HCT116 (cell line): Measurements from ENCODE around the gene SACM1L. TPM values are rescaled to one million over a fixed set of nuclear protein-coding genes. Genes with fewer than 3 reads are reported as not detected.

Experiments
- ATAC-seq: fragments of 200-7000 bp; cut with Tn5 transposase; 2 replicates; pipeline ENCODE4 v1.9.1; 2020; ENCODE audit warnings: mild to moderate bottlenecking, moderate library complexity
- BruUV-seq: library from RNA; stranded (reverse); fragments of 400-500 nt; replicated peaks from 2 replicates; lab custom pipeline; 2021; lab: Mats Ljungman, UMichigan
- CTCF ChIA-PET: fragments of 300-600 bp; sonication (Branson Sonifier 250); formaldehyde crosslinking; loops from one replicate; lab custom pipeline; 2021; ENCODE audit warnings: antibody characterized with exemption; lab: Charles Lee
- POLR2A ChIA-PET: fragments of 300-600, 350-600 bp; sonication (Branson Sonifier 250); formaldehyde crosslinking; loops from one replicate; lab custom pipeline; 2021; ENCODE audit warnings: antibody characterized with exemption; lab: Charles Lee
- RAD21 ChIA-PET, 2 experiments: fragments of 300-600 bp; sonication (Branson Sonifier 250); formaldehyde crosslinking; loops; one replicate each; lab custom pipeline; 2023; ENCODE audit warnings: low total read pairs in 2 of 2; ENCODE audit not compliant: uncharacterized antibody in 2 of 2, unreplicated experiment in 2 of 2, low non-redundant PET in 1 of 2; lab: Charles Lee
- DNase-seq: peaks from one replicate; pipeline ENCODE4 v3.0.0-alpha.2; 2010; ENCODE audit warnings: low read depth, low spot score
- H2AFZ ChIP-seq: fragments of 200-600 bp; shearing (Covaris generic), sonication (generic); 2 replicates; pipeline ENCODE4 v1.6.1; 2017; ENCODE audit warnings: low read depth, mixed run types, mixed read lengths, antibody characterized with exemption, low read length; ENCODE audit not compliant: poor library complexity, severe bottlenecking
- H3K27ac ChIP-seq: 2 replicates; pipeline ENCODE4 v1.5.1; 2012; ENCODE audit warnings: low read depth, low read length
- H3K27me3 ChIP-seq: fragments of 200-600 bp; sonication (generic); 2 replicates; pipeline ENCODE4 v1.6.1; 2016; ENCODE audit warnings: mixed run types, low read length, mixed read lengths; ENCODE audit not compliant: insufficient read depth
- H3K36me3 ChIP-seq, 2 experiments: fragments of 200-500 bp in 1 of 2; fragments of 200-600 bp in 1 of 2; sonication (Bioruptor generic) in 1 of 2; sonication (generic) in 1 of 2; 2 replicates each; pipeline versions ENCODE4 v1.5.1 to v1.6.1; 2014 to 2016; ENCODE audit warnings: low read length in 2 of 2, inconsistent platforms in 1 of 2, mixed read lengths in 1 of 2, mixed run types in 1 of 2; ENCODE audit not compliant: insufficient read depth in 2 of 2, control insufficient read depth in 1 of 2
- H3K4me1 ChIP-seq, 2 experiments: fragments of 200-600 bp in 1 of 2; sonication (generic) in 1 of 2; 2 replicates each; pipeline versions ENCODE4 v1.5.1 to v1.6.1; 2012 to 2017; ENCODE audit warnings: low read length in 2 of 2, inconsistent platforms in 1 of 2, mild to moderate bottlenecking in 1 of 2, mixed read lengths in 1 of 2, mixed run types in 1 of 2, moderate library complexity in 1 of 2; ENCODE audit not compliant: insufficient read depth in 2 of 2, control insufficient read depth in 1 of 2
- H3K4me2 ChIP-seq: fragments of 200-600 bp; sonication (generic); 2 replicates; pipeline ENCODE4 v1.6.1; 2017; ENCODE audit warnings: mixed run types, low read length, mixed read lengths
- H3K4me3 ChIP-seq, 2 experiments: fragments of 200-600 bp in 1 of 2; sonication (generic) in 1 of 2; replicated peaks in 1 of 2; 2 replicates each; pipeline ENCODE4 v1.5.1; 2011 to 2016; ENCODE audit warnings: low read length in 2 of 2, control low read depth in 1 of 2, low read depth in 1 of 2, mild to moderate bottlenecking in 1 of 2, mixed read lengths in 1 of 2, mixed run types in 1 of 2
- H3K79me2 ChIP-seq: fragments of 200-600 bp; sonication (generic); 2 replicates; pipeline ENCODE4 v1.6.1; 2017; ENCODE audit warnings: mild to moderate bottlenecking, mixed run types, low read length, moderate library complexity, mixed read lengths; ENCODE audit not compliant: insufficient read depth
- H3K9ac ChIP-seq: fragments of 200-600 bp; sonication (generic); 2 replicates; pipeline ENCODE4 v1.6.1; 2016; ENCODE audit warnings: low read length, mixed read lengths
- H3K9me2 ChIP-seq: fragments of 200-600 bp; sonication (generic), shearing (Covaris generic); 2 replicates; pipeline ENCODE4 v1.6.1; 2017; ENCODE audit warnings: mixed run types, mild to moderate bottlenecking, moderate library complexity; ENCODE audit not compliant: insufficient read depth
- H3K9me3 ChIP-seq, 2 experiments: fragments of 200-500 bp in 1 of 2; fragments of 200-600 bp in 1 of 2; sonication (Bioruptor generic) in 1 of 2; sonication (generic) in 1 of 2; 2 replicates each; pipeline ENCODE4 v1.6.1; 2014 to 2017; ENCODE audit warnings: low read length in 2 of 2, mixed read lengths in 2 of 2, inconsistent platforms in 1 of 2, low read depth in 1 of 2, mild to moderate bottlenecking in 1 of 2, mixed run types in 1 of 2, moderate library complexity in 1 of 2; ENCODE audit not compliant: control insufficient read depth in 1 of 2, insufficient read depth in 1 of 2
- H4K20me1 ChIP-seq: fragments of 200-600 bp; sonication (generic), shearing (Covaris generic); 2 replicates; pipeline ENCODE4 v1.6.1; 2017; ENCODE audit warnings: mixed run types, mild to moderate bottlenecking, moderate library complexity; ENCODE audit not compliant: insufficient read depth
- CEBPB ChIP-seq: IDR thresholded peaks from 2 replicates; pipeline ENCODE4 v1.6.1; 2012; ENCODE audit warnings: low read depth
- EZH2 ChIP-seq: fragments of 200-600 bp; sonication (generic); IDR thresholded peaks from 2 replicates; pipeline ENCODE4 v1.6.1; 2017; ENCODE audit warnings: antibody characterized with exemption, mixed run types
- EZH2phosphoT487 ChIP-seq: fragments of 200-600 bp; IDR thresholded peaks from 2 replicates; pipeline ENCODE4 v1.6.1; 2018; ENCODE audit warnings: antibody characterized with exemption, borderline replicate concordance
- JUND ChIP-seq: IDR thresholded peaks from 2 replicates; pipeline ENCODE4 v1.6.1; 2012
- REST ChIP-seq: IDR thresholded peaks from 2 replicates; pipeline ENCODE4 v1.6.1; 2012; ENCODE audit warnings: low read depth
- SIN3A ChIP-seq: IDR thresholded peaks from 2 replicates; pipeline ENCODE4 v1.6.1; 2012; ENCODE audit warnings: low read depth
- TCF7L2 ChIP-seq: IDR thresholded peaks from 2 replicates; pipeline ENCODE4 v1.7.0; 2011; ENCODE audit warnings: borderline replicate concordance, inconsistent platforms; ENCODE audit not compliant: insufficient read depth, insufficient read length; ENCODE audit errors: extremely low read depth
- YY1 ChIP-seq: IDR thresholded peaks from 2 replicates; pipeline ENCODE4 v1.6.1; 2011; ENCODE audit warnings: low read length, low read depth, moderate library complexity, mild to moderate bottlenecking; ENCODE audit not compliant: insufficient replicate concordance; ENCODE audit errors: extremely low read depth
- ZNF274 ChIP-seq: fragments of 200-500 bp; sonication (Bioruptor generic); IDR thresholded peaks from 2 replicates; pipeline ENCODE4 v1.6.1; 2014; ENCODE audit warnings: mild to moderate bottlenecking, low read depth, low read length, inconsistent platforms
- intact Hi-C: fragments of 100-400 bp; cut with micrococcal nuclease; formaldehyde crosslinking; loops from 2 replicates; pipeline ENCODE4 v1.10.0; 2022
- total RNA-seq: library from RNA; stranded (reverse); gene quantifications from one replicate; pipeline ENCODE4 v1.2.1, GENCODE V29; 2021; ENCODE audit not compliant: unreplicated experiment

SACM1L gene
- total RNA-seq, 1 experiment from 2014 or later, result 27.3 TPM

GRCh38 chr3:45776611-45777010, 87.4 kb downstream of the SACM1L start:
- no peak for TF ChIP-seq EZH2phosphoT487
- TF ChIP-seq JUND, result no peak
- TF ChIP-seq CEBPB, result no peak
- TF ChIP-seq REST, result no peak
- no peak for TF ChIP-seq SIN3A
- TF ChIP-seq YY1, result no peak
- no peak for TF ChIP-seq ZNF274
- TF ChIP-seq TCF7L2, result no peak
- no peak for TF ChIP-seq EZH2
- H4K20me1 ChIP-seq, result no peaks in the 10 kb centered on the region
- H3K4me2 ChIP-seq, result no peak overlapping the region
- H3K9me3 ChIP-seq, result no peaks in the 10 kb centered on the region
- H2AFZ ChIP-seq, result no peak overlapping the region
- no peaks in the 10 kb centered on the region for H3K9me2 ChIP-seq
- no peak for DNase-seq
- peaks cover 9 to 12% of the 10 kb centered on the region in 2 experiments; a peak in 3 of 4 replicates for H3K4me1 ChIP-seq
- H3K36me3 ChIP-seq, result no peaks in the 10 kb centered on the region
- no peak overlapping the region for H3K27ac ChIP-seq
- no peak overlapping the region for H3K4me3 ChIP-seq
- BruUV-seq, result no TSS peak
- no peak for ATAC-seq
- H3K27me3 ChIP-seq, result no peaks in the 10 kb centered on the region
- no peak overlapping the region for H3K9ac ChIP-seq
- no peaks in the 10 kb centered on the region for H3K79me2 ChIP-seq
- ChIA-PET POLR2A (no interaction called here), CTCF (no interaction called here), RAD21 (no interaction called here)
- intact Hi-C loops, result no loop called here
